Mesenchymal stem cell (in vitro differentiated cells and primary cell): ENCODE measurements around the gene ASIC1.

Experiments used
- DNase-seq: peaks from one replicate; pipeline ENCODE4 v3.0.0-alpha.2; 2013
- H2AFZ ChIP-seq: one replicate; pipeline ENCODE4 v1.6.1; 2013; ENCODE audit warnings: low read depth, mild to moderate bottlenecking, control low read depth, inconsistent platforms, low read length, moderate library complexity
- H2AK5ac ChIP-seq: 2 replicates; pipeline ENCODE4 v1.6.1; 2013; ENCODE audit warnings: low read length, moderate library complexity, mild to moderate bottlenecking, inconsistent platforms; ENCODE audit not compliant: severe bottlenecking
- H2BK120ac ChIP-seq: one replicate; pipeline ENCODE4 v1.6.1; 2013; ENCODE audit warnings: low read depth, mild to moderate bottlenecking, inconsistent platforms, low read length, moderate library complexity
- H2BK12ac ChIP-seq, 2 experiments: one replicate each; pipeline ENCODE4 v1.6.1; 2013; ENCODE audit warnings: inconsistent platforms in 2 of 2, low read length in 2 of 2, mild to moderate bottlenecking in 2 of 2, moderate library complexity in 2 of 2, control low read depth in 1 of 2
- H2BK15ac ChIP-seq: one replicate; pipeline ENCODE4 v1.6.1; 2013; ENCODE audit warnings: mild to moderate bottlenecking, low read depth, inconsistent platforms; ENCODE audit not compliant: poor library complexity, severe bottlenecking
- H2BK5ac ChIP-seq: 2 replicates; pipeline ENCODE4 v1.6.1; 2013; ENCODE audit warnings: low read depth, mild to moderate bottlenecking, low read length, control low read depth, inconsistent platforms; ENCODE audit not compliant: poor library complexity, severe bottlenecking
- H3K14ac ChIP-seq, 2 experiments: one replicate each; pipeline ENCODE4 v1.6.1; 2013; ENCODE audit warnings: inconsistent platforms in 2 of 2, low read length in 2 of 2, control low read depth in 1 of 2, mild to moderate bottlenecking in 1 of 2, moderate library complexity in 1 of 2
- H3K18ac ChIP-seq, 2 experiments: one replicate each; pipeline ENCODE4 v1.6.1; 2013; ENCODE audit warnings: inconsistent platforms in 2 of 2, low read length in 2 of 2, control low read depth in 1 of 2, low read depth in 1 of 2, mild to moderate bottlenecking in 1 of 2
- H3K23ac ChIP-seq, 2 experiments: one replicate each; pipeline ENCODE4 v1.6.1; 2013; ENCODE audit warnings: inconsistent platforms in 2 of 2, low read length in 2 of 2, mild to moderate bottlenecking in 2 of 2, moderate library complexity in 2 of 2, control low read depth in 1 of 2
- H3K27ac ChIP-seq: 2 replicates; pipeline ENCODE4 v1.5.1; 2013; ENCODE audit warnings: mild to moderate bottlenecking, moderate library complexity, low read length, control low read depth, inconsistent platforms; ENCODE audit not compliant: poor library complexity, severe bottlenecking
- H3K27me3 ChIP-seq, 2 experiments: 2 replicates each; pipeline versions ENCODE4 v1.6.1 to v1.7.0; 2013; ENCODE audit warnings: low read length in 2 of 2, mild to moderate bottlenecking in 2 of 2, moderate library complexity in 2 of 2, control low read depth in 1 of 2, inconsistent platforms in 1 of 2; ENCODE audit not compliant: control insufficient read depth in 1 of 2, insufficient read depth in 1 of 2
- H3K36me3 ChIP-seq, 2 experiments: 2 replicates each; pipeline versions ENCODE4 v1.6.1 to v1.7.0; 2013; ENCODE audit warnings: low read length in 2 of 2, control low read depth in 1 of 2, inconsistent platforms in 1 of 2, low read depth in 1 of 2, mild to moderate bottlenecking in 1 of 2; ENCODE audit not compliant: insufficient read depth in 2 of 2, control insufficient read depth in 1 of 2
- H3K4ac ChIP-seq, 2 experiments: one replicate each; pipeline ENCODE4 v1.6.1; 2013; ENCODE audit warnings: inconsistent platforms in 2 of 2, low read length in 2 of 2, mild to moderate bottlenecking in 2 of 2, moderate library complexity in 2 of 2, control low read depth in 1 of 2, low read depth in 1 of 2
- H3K4me1 ChIP-seq: 2 replicates; pipeline ENCODE4 v1.6.1; 2013; ENCODE audit warnings: low read depth, low read length, control low read depth; ENCODE audit not compliant: control insufficient read depth, insufficient read depth
- H3K4me2 ChIP-seq: 2 replicates; pipeline ENCODE4 v1.6.1; 2013; ENCODE audit warnings: low read length, mild to moderate bottlenecking, inconsistent platforms; ENCODE audit not compliant: poor library complexity, severe bottlenecking
- H3K4me3 ChIP-seq, 2 experiments: 2 replicates each; pipeline versions ENCODE4 v1.5.1 to v1.7.0; 2013; ENCODE audit warnings: low read length in 2 of 2, mild to moderate bottlenecking in 2 of 2, control low read depth in 1 of 2, low read depth in 1 of 2; ENCODE audit not compliant: insufficient read depth in 1 of 2
- H3K79me1 ChIP-seq: replicated peaks from 2 replicates; pipeline ENCODE4 v1.6.1; 2013; ENCODE audit warnings: mild to moderate bottlenecking, control low read depth, low read length, inconsistent platforms; ENCODE audit not compliant: poor library complexity, severe bottlenecking
- H3K9ac ChIP-seq: 2 replicates; pipeline ENCODE4 v1.7.0; 2013; ENCODE audit warnings: mild to moderate bottlenecking, low read length, moderate library complexity
- H3K9me3 ChIP-seq: 2 replicates; pipeline ENCODE4 v1.7.0; 2013; ENCODE audit warnings: mild to moderate bottlenecking, low read length; ENCODE audit not compliant: control insufficient read depth
- H4K8ac ChIP-seq: one replicate; pipeline ENCODE4 v1.6.1; 2013; ENCODE audit warnings: inconsistent platforms, mild to moderate bottlenecking, low read length, moderate library complexity
- H4K91ac ChIP-seq: one replicate; pipeline ENCODE4 v1.6.1; 2013; ENCODE audit warnings: mild to moderate bottlenecking, low read length, inconsistent platforms
- WGBS: methylation state at CpG from one replicate; pipeline ENCODE4 v1.1.7; 2013; ENCODE audit warnings: mixed read lengths; 5-methylcytosine and 5-hydroxymethylcytosine counted together

Gene ASIC1

DNA sequence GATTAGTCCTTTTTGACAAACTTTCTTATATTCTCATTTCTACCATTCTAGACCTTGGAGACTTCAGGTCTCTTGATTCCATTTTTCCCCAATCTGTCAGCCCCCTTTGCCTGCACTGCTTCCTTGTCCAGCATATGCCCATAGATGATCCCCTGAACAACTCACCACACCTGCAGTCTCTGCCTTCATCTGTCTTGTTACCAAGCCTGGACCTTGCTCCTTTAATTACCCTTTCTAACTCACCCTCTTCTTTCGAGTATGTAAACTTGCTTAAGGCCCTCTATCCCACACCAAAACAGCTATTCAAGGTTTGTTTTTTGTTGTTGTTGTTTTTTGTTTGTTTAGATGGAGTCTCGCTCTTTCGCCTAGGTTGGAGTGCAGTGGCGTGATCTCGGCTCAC is 64.2 kb downstream of the ASIC1 start:
- H3K9ac ChIP-seq = no peak overlapping the region
- no peak overlapping the region for H2BK15ac ChIP-seq
- H3K4me1 ChIP-seq = no peaks in the 10 kb centered on the region
- no peak overlapping the region for H2AFZ ChIP-seq
- H3K27me3 ChIP-seq = no peaks in the 10 kb centered on the region
- H4K91ac ChIP-seq = no peak overlapping the region
- H3K18ac ChIP-seq = no peak overlapping the region
- no peak overlapping the region for H3K4me2 ChIP-seq
- no peak overlapping the region for H3K4me3 ChIP-seq
- H2BK5ac ChIP-seq = no peak overlapping the region
- peaks cover 34 to 77% of the 10 kb centered on the region in 2 experiments for H3K36me3 ChIP-seq
- no peak overlapping the region for H3K27ac ChIP-seq
- no peak overlapping the region for H2BK120ac ChIP-seq
- no peak overlapping the region for H3K4ac ChIP-seq
- no peak for DNase-seq
- peaks cover 31% of the 10 kb centered on the region for H3K79me1 ChIP-seq
- no peak overlapping the region for H4K8ac ChIP-seq
- WGBS = no CpG with 5 or more reads among the region's 5 CpGs
- H3K14ac ChIP-seq = no peak overlapping the region
- no peak overlapping the region for H3K23ac ChIP-seq
- H3K9me3 ChIP-seq = no peaks in the 10 kb centered on the region
- no peak overlapping the region for H2BK12ac ChIP-seq
- H2AK5ac ChIP-seq = no peak overlapping the region

DNA sequence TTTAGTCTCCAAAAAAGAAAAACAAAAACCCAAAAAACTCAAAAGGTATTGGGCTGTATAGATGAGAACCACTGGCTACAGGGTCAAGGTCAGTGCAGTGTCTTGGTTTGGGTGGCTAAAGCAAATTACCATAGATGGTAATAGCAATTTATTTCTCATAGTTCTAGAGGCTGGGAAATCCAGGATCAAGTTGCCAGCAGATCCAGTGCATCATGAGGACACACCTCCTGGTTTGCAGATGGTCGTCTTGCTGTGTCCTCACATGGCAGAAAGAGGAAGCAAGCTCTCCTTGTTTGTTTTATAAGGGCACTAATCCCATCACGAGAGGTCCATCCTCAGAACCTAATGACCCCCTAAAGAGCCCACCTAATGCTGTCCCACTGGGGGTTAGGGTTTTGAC is 65.8 kb downstream of the ASIC1 start:
- Histone ChIP-seq H3K4me2 (no peak overlapping the region), H4K8ac (no peak overlapping the region), H2BK12ac (no peak overlapping the region), H2BK15ac (no peak overlapping the region), H2BK120ac (no peak overlapping the region), H4K91ac (no peak overlapping the region), H3K9me3 (no peaks in the 10 kb centered on the region), H3K79me1 (peaks cover 27% of the 10 kb centered on the region), H3K36me3 (peaks cover 33 to 85% of the 10 kb centered on the region in 2 experiments), H3K18ac (no peak overlapping the region), H3K4me3 (no peak overlapping the region), H3K27me3 (no peaks in the 10 kb centered on the region), H2BK5ac (no peak overlapping the region), H3K23ac (no peak overlapping the region), H3K9ac (no peak overlapping the region), H2AK5ac (no peak overlapping the region), H3K4ac (no peak overlapping the region), H3K27ac (no peak overlapping the region), H3K4me1 (peaks cover 3% of the 10 kb centered on the region), H3K14ac (no peak overlapping the region), H2AFZ (no peak overlapping the region)
- 92% methylated on average over 1 of the region's 2 CpGs for WGBS
- DNase-seq = no peak

DNA sequence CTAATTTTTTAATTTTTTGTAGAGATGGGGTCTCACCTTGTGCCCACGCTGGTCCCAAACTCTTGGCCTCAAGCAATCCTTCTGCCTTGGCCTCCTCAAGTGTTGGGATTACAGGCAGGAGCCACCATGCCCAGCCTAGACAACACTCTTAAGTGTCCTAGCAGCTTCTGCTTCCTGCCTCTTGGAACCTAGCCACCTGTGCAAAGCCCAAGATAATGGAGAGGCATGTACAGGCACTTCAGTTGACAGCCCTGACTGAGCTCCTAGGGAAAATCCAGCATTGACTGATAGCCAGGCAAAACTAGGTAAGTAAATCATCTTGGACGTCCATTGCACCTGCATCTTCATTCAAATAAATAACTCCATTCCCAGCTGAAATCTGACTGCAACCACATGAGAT is 70.2 kb downstream of the ASIC1 start:
- DNase-seq = no peak
- Histone ChIP-seq H3K23ac (no peak overlapping the region), H4K91ac (no peak overlapping the region), H2BK15ac (no peak overlapping the region), H4K8ac (no peak overlapping the region), H3K4me3 (no peak overlapping the region), H2AFZ (no peak overlapping the region), H3K9me3 (no peaks in the 10 kb centered on the region), H3K9ac (no peak overlapping the region), H3K4me2 (no peak overlapping the region), H3K27ac (no peak overlapping the region), H3K18ac (no peak overlapping the region), H2BK12ac (no peak overlapping the region), H3K79me1 (peaks cover 15% of the 10 kb centered on the region), H3K36me3 (peaks cover 31 to 79% of the 10 kb centered on the region in 2 experiments), H2AK5ac (no peak overlapping the region), H3K4me1 (peaks cover 5% of the 10 kb centered on the region), H3K27me3 (no peaks in the 10 kb centered on the region), H3K4ac (no peak overlapping the region), H2BK5ac (no peak overlapping the region), H2BK120ac (no peak overlapping the region), H3K14ac (no peak overlapping the region)
- WGBS = 91% methylated on average over 2 of the region's 2 CpGs

DNA sequence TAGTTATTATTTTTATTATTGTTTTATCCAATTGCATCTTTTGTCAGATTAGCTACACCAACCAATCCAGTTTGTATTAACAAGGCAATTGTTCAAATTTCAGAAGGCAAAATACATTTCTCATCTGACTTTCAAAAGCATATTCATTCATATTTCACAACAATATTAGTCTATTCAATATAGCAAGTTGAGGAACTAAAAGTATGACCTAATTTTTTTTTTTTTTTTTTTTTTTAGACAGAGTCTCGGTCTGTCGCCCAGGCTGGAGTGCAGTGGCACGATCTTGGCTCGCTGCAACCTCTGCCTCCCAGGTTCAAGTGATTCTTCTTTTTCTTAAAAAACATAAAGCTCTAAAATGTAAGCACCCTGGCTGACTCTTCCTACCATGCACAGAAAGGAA is 71.9 kb downstream of the ASIC1 start:
- H3K4ac ChIP-seq = no peak overlapping the region
- H2BK120ac ChIP-seq = no peak overlapping the region
- no peak overlapping the region for H2AFZ ChIP-seq
- no peak overlapping the region for H3K14ac ChIP-seq
- no peak overlapping the region for H2AK5ac ChIP-seq
- peaks cover 21% of the 10 kb centered on the region for H3K79me1 ChIP-seq
- no peak overlapping the region for H3K9ac ChIP-seq
- no peak overlapping the region for H3K4me3 ChIP-seq
- no peak overlapping the region for H4K91ac ChIP-seq
- no peaks in the 10 kb centered on the region for H3K9me3 ChIP-seq
- H3K27ac ChIP-seq = no peak overlapping the region
- H2BK5ac ChIP-seq = no peak overlapping the region
- no peak overlapping the region for H3K18ac ChIP-seq
- peaks cover 34 to 80% of the 10 kb centered on the region in 2 experiments for H3K36me3 ChIP-seq
- H2BK15ac ChIP-seq = no peak overlapping the region
- H2BK12ac ChIP-seq = no peak overlapping the region
- WGBS = 100% methylated on average over 4 of the region's 4 CpGs
- no peak overlapping the region for H3K4me2 ChIP-seq
- H3K27me3 ChIP-seq = no peaks in the 10 kb centered on the region
- DNase-seq = no peak
- H3K23ac ChIP-seq = no peak overlapping the region
- peaks cover 5% of the 10 kb centered on the region for H3K4me1 ChIP-seq
- H4K8ac ChIP-seq = no peak overlapping the region
